ENCODE measurements around the gene RASAL2.
"Not testable (repeated sequence)": the region's sequence is repeated elsewhere in the genome, so short reads cannot be mapped to it uniquely, and the experiment has no call there.

Gene RASAL2

DNA sequence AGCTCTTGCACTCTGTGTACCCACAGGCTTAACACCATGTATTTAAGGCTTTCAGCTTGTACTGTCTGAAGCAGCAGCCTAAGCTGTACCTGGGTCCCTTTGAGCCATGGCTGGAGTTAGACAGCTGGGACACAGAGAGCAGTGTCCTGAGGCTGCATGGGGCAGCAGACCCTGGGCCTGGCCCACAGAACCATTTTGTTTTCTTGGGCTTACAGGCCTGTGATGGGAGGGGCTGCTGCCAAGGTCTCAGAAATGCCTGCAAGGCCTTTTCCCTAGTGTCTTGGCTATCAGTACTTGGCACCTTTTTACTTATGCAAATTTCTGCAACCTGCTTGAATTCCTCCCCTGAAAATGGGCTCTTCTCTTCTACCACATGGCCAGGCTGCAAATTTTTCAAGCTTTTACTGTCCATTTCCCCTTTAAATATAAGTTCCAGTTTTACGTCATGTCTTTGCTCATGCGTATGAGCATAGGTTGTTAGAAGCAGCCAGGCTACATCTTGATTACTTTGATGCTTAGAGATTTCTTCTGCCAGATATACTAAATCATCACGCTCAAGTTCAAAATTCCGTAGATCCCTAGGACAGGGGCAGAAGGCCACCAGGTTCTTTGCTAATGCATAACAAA lies 259.0 kb downstream of the RASAL2 start:
- DNase-seq = no peak

- no peak for DNase-seq
These were observed 259.6 kb downstream of the RASAL2 start for GRCh38 chr1:178353524-178353923.

GRCh38 chr1:178354816-178355215 lies 260.9 kb downstream of the RASAL2 start:
- no peak for DNase-seq

DNA sequence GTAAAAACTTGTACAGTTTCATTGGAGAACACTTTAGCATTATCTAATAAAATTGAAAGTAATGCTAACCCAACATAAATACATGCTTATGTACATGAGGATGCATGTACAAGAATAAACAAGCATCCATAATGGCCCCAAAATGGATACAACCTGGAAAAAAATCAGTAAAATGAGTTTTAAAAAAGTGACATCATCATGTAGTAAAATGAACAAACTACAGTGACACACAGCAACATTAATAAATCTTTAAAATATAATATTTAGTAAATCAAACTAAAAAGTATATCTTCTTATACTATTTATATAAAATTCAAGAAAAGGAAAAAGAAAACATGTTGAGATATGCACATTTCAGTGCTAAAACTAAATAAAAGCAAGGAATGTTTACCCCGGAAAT lies 262.4 kb downstream of the RASAL2 start:
- DNase-seq = no peak

- no peak for DNase-seq
These were observed 264.6 kb downstream of the RASAL2 start for GRCh38 chr1:178358456-178358855.

GRCh38 chr1:178360421-178360820 lies 266.5 kb downstream of the RASAL2 start:
- no peak for DNase-seq

- DNase-seq = no peak
These were observed 267.9 kb downstream of the RASAL2 start for GRCh38 chr1:178361847-178362246.

DNA sequence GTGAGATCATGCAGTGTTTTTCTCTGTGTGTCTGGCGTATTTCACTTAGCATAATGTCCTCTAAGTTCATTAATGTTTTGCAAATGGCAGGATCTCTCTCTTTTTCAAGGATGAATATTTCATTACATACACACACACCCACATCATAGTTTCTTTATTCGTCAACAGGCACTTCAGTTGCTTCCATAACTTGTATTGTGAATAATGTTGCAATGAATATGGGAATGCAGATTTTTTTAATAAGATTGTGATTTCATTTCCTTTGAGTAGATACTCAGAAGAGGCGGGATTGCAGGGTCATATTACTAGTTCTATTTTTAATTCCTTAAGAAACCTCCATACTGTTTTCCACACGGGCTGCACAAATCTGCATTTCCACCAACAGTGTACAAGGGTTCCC lies 268.8 kb downstream of the RASAL2 start:
- no peak for DNase-seq

DNA sequence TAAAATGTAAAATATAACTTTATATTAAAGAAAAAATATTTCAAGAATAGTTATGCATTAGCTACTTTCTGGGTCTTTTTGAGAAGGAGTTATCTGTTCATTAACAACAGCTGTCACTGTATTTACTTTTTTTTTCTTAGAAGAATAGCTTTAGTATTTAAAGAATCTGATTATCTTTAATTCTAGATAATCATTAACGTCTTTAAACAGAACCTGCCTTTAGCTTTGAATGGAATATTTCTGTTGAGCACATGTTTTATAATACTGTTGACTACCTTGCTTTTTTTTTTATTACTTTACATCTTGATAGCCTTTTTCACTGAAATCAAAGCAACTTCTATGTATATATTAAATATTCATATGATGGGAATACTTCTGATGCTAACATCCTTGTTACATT lies 270.9 kb downstream of the RASAL2 start:
- no peak for DNase-seq

DNA sequence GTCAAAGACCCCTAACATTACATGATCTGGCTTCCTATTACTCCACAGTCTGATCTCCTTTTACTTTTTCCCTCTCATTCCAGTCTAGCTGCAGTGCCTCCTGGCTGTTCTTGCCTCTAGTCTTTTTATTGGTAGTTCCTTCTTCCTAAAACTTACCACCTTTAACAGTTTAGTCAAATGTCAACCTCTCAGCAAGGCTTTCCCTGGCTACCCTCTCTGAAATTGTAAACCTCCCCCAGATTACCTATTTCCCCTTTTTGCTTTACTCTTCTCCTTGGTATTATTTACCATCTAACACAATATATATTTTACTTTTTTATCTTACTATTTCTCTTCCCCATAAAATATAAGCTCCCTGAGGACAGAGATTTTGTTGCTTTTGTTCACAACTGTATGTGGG lies 273.2 kb downstream of the RASAL2 start:
- DNase-seq = no peak

DNA sequence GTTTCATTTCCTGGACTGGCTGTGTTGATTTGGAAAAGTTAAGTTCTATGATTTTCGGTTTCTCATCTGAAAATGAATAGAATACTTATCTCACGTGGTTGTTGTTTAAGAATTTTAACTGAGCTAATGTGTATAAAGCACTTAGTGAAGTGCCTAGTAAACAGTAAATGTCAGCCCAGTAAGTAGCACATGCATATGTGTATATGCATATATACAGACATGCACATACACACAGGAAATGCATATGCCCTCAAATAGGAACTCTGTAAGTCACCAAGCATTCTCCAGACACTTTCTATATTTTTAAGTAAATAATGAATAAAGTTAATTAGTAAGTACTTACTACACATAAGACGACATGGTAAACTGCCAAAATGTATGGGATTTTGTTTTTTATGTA lies 274.3 kb downstream of the RASAL2 start:
- no peak for DNase-seq

GRCh38 chr1:178371235-178371634 lies 277.3 kb downstream of the RASAL2 start:
- DNase-seq = no peak

DNA sequence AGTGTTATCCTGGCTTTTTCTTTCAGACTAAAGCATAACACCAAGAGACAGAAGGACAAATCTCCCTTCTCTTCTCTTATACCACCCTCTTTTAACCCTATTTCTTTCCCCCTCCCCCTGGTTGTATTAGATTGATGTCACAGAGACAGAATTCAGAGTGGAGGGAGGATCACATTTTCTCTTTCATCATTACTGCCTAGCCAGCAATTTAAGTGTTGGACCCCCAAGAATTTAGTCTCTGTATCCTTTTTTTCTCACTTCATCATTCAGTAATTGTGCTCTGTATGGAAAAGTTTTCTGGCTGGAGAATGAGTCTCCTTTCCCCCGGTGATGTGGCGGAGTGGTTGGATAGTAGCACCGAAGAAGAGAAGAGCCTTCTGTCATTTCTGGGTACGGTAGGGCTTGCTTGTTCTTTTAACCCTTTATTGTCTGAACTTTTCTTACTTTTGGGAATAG lies 278.1 kb downstream of the RASAL2 start:
- no peak for DNase-seq

DNA sequence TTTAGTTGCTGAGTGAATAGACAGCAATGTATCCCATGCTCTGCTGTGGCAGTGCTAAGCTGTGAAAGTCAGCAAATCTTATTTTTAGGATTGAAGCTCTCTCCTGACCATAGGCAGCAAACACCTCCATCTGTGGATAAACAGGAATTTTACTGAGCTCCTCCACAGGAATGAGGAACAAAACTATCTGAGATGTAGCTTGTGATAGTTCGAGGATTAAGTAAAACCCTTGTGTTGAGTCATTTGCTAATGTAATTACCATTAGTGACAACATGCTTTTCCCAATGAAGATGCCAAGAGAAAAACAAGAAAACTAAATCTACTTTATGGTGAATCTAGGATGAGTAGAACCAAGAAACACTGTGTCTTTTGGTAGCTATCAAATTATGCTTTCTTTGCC lies 280.1 kb downstream of the RASAL2 start:
- no peak for DNase-seq

DNA sequence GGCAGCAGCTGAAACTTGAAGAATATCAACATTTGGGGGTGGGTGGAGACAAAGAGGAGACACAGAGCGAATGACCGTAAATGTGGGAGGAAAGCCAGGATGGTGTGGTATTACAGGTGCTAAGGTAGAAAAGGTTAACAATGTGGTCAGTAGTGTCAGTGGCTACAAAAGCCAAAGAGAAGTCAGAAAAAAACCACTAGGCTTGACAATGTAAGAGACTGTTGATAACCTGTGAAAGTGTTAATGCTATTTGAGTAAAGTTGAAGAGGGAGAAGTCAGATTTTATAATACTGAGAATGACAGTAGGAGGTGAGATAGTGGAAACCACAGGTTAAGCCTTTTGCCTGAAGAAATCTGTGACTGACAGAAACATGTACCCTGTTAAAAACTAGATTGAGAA lies 282.1 kb downstream of the RASAL2 start:
- DNase-seq = no peak

DNA sequence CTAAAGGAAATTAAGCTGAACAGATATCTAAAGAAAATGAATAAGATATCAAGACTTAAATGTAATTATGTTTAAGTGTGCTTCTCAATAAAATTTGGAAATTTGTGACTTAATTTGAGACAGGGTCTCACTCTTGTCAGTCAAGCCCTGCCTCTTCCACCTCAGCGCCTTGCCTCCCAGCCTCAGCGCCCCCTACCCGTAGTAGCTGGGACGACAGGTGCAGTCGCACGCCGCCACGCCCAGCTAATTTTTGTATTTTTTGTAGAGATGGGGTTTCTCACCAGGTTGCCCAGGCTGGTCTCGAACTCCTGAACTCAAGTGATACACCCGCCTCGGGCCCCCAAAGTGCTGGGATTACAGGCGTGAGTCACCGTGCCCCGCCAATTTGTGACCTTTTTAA lies 285.9 kb downstream of the RASAL2 start:
- DNase-seq = no peak

DNA sequence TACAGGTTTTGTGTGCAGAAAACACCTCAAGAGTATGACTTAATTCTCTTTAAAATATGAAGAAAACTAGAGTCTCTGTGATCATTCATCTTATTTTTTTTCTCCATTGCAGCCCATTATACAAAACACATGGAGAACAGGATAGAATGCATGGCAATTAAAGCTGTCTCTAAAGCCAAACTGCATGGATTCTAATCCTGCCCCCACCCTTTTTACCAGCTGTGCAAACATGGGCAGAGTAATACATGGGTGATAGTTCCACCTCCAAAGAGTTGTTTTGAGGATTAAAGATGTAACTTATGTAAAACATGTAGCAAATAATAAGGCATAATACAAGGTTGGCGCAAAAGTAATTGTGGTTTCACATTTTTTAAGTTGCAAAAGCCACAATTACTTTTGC lies 288.5 kb downstream of the RASAL2 start:
- DNase-seq = no peak

DNA sequence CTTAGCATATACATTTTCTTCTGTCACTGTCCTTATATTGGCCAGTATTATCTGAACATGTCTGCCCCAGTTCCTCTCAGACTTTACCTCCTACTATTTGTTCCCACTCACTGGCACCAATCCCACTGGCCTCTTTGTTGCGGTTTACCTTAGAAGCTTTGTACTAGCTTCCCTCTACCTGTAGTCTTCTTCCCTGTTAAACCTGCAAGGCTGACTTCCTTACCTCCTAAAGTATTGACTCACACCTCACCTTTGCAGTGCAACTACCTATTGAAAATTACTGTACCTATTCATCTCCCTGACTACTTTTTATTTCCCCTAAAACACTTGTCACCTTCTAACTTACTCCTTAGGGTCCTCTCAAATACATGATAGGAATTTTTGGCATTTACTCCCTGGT lies 291.8 kb downstream of the RASAL2 start:
- no peak for DNase-seq

DNA sequence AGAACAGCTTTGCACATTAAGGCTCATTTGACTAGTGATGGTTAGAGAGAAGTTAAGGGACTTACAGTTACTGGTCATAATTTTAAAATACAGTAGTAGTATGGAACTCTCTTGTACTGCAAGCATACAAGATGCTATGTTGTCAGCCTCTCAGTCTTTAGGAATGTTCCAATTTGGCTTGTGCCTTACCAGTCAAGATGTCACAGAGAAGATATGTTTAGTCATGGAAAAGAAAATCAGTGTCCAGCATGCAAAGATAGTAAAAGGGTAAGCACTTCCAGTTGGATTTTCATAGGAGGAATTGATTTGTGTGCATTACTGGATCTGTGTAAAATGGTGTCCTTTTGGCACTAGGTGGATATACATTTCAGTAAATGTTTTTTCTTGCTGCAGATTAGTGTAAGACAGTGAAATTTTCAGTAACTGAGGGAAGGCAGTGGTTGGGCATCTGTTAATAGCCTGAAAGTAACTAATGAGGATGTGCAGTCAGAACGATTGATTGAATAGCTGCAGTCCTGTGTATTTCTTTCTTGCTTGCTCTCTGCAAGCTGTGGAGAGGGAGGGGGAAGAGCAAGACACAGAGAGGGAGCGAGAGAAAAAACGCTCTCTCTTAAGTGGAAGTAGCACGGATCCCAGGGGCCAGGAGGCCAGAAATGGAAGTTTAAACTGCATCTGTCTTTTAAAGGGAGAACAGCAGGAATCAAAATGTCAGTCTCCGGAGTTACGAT lies 294.7 kb downstream of the RASAL2 start:
- no peak for DNase-seq

DNA sequence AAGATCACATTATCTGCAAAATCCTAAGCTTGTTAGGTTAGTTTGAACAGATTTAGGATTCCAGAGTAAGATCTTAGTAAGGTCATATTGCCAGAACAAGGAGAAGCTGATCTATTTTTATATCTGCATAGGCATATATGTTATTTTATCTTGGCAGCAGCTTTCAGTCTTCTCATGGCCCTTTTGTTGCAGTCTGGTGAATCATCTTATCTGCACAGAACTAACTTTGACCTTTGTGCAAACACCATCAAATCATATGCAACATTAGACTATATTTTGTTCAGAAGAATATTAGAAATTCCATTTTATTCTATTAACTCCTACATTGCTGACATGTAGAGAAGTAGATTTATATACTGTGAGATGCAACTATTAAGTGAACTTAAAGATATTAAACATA lies 295.5 kb downstream of the RASAL2 start:
- no peak for DNase-seq

- not testable (repeated sequence) for DNase-seq
These were observed 296.4 kb downstream of the RASAL2 start for GRCh38 chr1:178390280-178390679.

DNA sequence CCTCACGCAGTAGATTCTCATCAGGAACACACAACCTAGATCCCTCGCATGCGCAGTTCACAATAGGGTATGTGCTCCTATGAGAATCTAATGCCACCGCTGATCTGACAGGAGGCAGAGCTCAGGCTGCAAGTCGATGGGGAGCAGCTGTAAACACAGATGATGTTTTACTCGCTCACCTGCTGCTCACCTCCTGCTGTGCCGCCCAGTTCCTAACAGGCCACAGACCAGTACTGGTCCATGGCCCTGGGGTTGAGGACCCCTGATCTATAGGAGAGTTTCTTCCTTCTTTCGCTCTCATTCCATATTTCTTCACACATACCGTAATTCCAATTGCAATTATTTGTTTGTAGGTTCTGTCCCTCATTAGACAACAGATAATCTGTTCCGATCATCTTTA lies 299.5 kb downstream of the RASAL2 start:
- no peak for DNase-seq

DNA sequence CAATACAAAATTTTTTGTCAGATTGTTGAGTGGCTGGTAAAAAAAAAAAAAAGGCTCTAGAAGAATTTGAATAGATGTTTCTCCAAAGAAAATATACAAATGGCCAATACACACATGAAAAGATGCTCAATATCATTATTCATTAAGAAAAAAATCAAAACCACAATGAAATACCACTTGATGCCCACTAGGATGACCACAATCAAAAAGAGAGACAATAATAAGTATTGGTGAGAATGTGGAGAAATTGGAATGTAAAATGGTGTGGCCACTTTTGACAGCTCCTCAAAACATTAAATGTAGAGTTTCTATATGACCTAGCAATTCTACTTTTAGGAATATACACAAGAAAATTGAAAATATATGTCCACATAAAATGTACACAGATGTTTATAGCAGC lies 302.9 kb downstream of the RASAL2 start:
- DNase-seq = no peak

- no peak for DNase-seq
These were observed 303.8 kb downstream of the RASAL2 start for GRCh38 chr1:178397678-178398077.

DNA sequence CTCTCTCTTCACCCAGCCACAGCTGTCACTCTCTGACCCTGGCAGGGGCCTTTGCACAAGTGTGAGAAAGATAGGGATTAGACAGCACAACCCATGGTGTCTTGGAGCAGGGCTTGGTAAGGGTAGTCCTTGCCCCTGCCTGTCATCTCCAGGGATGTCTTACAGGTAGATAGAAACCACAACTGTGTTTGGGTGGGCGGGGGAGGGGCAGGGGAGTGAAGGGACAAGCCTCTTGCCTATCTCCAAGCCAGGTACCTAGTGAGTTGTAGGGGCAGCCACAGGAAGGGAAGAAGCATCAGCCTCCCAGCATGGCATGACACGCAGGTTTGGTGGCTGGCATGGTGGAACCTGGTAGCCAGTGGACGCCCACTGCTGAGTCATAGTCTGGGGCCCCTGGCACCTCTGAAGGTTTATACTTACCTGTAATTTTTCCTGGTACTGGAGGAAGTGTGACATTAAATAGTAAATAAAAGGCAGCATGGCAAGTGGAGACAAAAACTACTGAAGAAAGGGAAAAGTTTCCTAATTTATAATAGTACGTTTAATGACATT lies 305.3 kb downstream of the RASAL2 start:
- no peak for DNase-seq
